Measurements from ENCODE around the gene TLK2.

The TLK2 gene

DNA sequence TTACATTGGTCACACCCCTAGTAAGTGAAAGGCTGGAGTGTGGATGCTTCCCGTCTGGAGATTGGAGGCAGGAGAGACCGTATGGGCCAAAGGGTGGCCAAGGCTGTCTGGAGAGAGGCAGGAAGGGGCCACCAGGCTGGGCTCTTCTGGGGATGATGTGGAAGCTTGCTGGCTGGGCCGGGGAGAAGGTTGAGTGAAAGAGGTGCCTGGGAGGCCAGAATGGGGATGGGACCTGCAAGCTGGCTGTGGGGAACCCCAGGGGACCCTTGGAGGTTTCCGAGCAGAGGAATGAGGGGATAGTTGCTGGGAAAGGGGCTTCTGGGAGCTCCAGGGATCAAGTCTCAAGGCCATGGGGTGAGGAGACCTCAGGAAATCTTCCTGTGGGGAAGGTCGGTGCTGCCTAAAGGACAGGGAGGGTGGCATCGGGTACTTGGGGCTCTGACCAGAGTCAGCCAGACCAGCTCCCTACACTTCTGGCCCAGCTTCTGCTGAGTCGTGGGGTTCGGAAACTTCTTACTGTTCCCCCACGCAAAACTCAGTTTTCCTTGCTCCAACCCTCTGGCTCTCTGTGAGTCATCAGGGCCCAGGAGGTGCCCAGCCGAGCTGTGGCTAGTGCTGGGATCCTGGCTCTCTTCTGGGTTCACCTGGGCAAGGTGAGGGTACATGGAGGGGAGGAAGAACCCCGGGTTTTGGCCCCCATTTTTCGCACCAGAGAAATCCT is 151.9 kb downstream of the TLK2 start:
- Histone ChIP-seq H3K9ac (ENCODE audit: low read length) (no peak overlapping the region), H3K4me1 (ENCODE audit: control insufficient read depth, insufficient read depth, low read length) (peaks cover 53% of the 10 kb centered on the region), H3K27me3 (ENCODE audit: control insufficient read depth, insufficient read depth, low read length) (no peaks in the 10 kb centered on the region), H3K9me3 (ENCODE audit: control insufficient read depth, insufficient read depth, low read depth, low read length) (no peaks in the 10 kb centered on the region), H3K36me3 (ENCODE audit: control insufficient read depth, insufficient read depth, low read length) (no peaks in the 10 kb centered on the region), H3K27ac (ENCODE audit: low read depth, low read length) (no peak overlapping the region), H3K4me3 (ENCODE audit: low read depth, low read length) (no peak overlapping the region)

DNA sequence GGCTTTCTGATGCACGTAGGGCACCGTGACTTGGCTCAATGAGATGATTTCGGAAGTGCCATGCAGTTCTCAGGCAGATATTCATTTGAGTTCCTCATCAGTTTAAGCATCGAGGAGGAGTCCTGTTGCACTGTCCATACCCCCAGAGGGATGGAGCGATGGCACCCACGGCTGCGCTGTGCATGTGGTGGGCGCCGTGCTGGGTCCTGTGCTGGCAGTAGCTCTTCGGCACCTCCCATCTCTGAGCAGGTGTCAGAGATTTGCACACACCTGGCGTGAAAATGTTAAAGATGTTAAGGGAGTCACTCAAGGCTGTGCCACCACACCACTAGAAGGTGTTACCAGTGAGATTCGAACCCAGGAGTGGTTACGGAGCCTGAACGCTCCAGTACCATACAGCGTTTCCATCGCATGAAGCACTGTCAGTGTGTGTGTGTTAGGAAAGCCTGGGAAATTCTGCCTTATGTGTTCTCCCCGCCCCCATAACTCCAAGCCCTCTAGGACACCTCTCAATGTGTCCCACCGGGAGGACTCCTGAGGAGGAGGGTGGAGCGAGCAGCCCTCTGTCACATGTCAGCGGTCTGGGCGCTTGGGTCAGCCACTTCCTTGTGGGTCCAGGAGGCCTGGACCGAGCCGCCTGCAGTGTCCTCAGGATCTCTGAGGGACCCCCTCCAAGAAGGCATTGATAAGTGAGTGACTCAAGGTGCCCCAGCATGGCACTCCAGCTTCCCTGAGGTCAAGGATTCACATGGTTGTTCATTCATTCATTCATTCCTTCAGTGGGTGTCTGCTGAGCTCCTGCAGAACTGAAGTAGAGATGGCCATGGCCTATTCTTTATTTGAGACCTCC is 152.7 kb downstream of the TLK2 start:
- H3K27ac ChIP-seq (ENCODE audit: low read depth, low read length) = no peak overlapping the region
- no peaks in the 10 kb centered on the region for H3K9me3 ChIP-seq (ENCODE audit: control insufficient read depth, insufficient read depth, low read depth, low read length)
- no peaks in the 10 kb centered on the region for H3K27me3 ChIP-seq (ENCODE audit: control insufficient read depth, insufficient read depth, low read length)
- H3K36me3 ChIP-seq (ENCODE audit: control insufficient read depth, insufficient read depth, low read length) = no peaks in the 10 kb centered on the region
- no peak overlapping the region for H3K9ac ChIP-seq (ENCODE audit: low read length)
- peaks cover 53% of the 10 kb centered on the region for H3K4me1 ChIP-seq (ENCODE audit: control insufficient read depth, insufficient read depth, low read length)
- H3K4me3 ChIP-seq (ENCODE audit: low read depth, low read length) = no peak overlapping the region

DNA sequence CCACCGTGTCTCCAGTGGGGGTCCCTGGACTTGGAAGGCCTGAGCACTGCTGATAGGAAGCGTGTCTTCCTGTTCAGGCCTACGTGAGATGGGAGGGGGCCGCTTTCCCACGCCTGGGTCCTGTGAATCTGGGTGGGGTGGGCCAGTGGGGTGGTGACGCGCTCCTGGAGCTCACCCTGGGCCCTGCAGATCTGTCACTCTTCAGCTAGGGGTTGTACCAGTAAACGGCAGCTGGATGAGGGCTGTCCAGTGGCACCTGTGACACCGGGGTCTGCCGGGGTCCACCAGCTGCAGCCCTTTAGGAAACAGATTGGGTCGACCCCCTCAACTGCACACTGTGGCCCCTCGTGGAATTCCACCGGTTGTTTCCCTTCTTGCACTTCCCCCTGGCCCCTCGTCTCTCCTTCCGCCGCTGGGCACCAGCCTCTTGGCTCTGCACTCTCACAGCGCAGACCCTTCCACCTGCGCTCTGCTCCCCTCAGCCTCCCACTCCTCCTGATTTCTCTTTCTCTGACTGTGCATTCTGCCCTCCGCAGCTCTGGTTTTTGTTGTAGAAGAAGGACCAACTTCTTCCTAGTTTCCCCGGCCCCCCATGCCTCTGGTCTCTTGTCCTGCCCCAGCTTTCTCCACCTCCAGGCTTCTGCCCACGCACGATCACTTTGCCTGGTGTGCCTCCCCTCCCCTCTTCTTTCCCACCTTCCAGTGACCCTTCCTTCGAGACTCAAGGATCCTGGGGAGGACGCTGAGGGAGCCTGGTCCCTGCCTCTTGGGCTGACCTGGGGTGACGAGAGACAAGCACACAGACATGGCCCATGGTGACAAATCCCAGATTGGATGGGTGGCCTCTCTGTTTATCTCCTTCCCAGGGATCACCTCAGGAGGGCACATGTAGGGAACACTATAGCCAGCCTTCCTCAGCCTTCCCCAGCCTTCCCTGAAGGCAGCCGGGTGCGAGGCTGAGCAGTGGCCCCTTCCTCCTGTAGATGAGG is 153.6 kb downstream of the TLK2 start:
- Histone ChIP-seq H3K9ac (ENCODE audit: low read length) (no peak overlapping the region), H3K36me3 (ENCODE audit: control insufficient read depth, insufficient read depth, low read length) (no peaks in the 10 kb centered on the region), H3K4me1 (ENCODE audit: control insufficient read depth, insufficient read depth, low read length) (peaks cover 48% of the 10 kb centered on the region), H3K27me3 (ENCODE audit: control insufficient read depth, insufficient read depth, low read length) (no peaks in the 10 kb centered on the region), H3K9me3 (ENCODE audit: control insufficient read depth, insufficient read depth, low read depth, low read length) (no peaks in the 10 kb centered on the region), H3K27ac (ENCODE audit: low read depth, low read length) (no peak overlapping the region), H3K4me3 (ENCODE audit: low read depth, low read length) (no peak overlapping the region)

DNA sequence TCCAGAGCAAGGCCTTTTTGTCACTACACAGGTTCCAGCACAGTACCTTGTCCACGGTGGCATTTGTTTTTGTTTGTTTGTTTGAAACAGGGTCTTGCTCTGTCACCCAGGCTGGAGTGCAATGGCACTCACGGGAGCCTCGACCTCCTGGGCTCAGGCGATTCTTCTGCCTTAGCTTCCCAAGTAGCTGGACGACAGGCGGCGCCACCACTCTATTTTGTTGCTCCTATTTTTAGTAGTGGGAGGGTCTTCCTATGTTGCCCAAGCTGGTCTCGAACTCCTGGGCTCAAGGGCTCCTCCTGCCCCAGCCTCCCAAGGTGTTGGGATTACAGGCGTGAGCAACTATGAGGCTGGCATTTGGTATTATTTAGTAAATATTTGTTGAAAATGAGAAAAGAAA is 159.2 kb downstream of the TLK2 start:
- no peaks in the 10 kb centered on the region for H3K27me3 ChIP-seq (ENCODE audit: control insufficient read depth, insufficient read depth, low read length)
- no peaks in the 10 kb centered on the region for H3K9me3 ChIP-seq (ENCODE audit: control insufficient read depth, insufficient read depth, low read depth, low read length)
- no peaks in the 10 kb centered on the region for H3K36me3 ChIP-seq (ENCODE audit: control insufficient read depth, insufficient read depth, low read length)
- H3K27ac ChIP-seq (ENCODE audit: low read depth, low read length) = no peak overlapping the region
- H3K4me3 ChIP-seq (ENCODE audit: low read depth, low read length) = no peak overlapping the region
- H3K9ac ChIP-seq (ENCODE audit: low read length) = no peak overlapping the region
- H3K4me1 ChIP-seq (ENCODE audit: control insufficient read depth, insufficient read depth, low read length) = peaks cover 16% of the 10 kb centered on the region

DNA sequence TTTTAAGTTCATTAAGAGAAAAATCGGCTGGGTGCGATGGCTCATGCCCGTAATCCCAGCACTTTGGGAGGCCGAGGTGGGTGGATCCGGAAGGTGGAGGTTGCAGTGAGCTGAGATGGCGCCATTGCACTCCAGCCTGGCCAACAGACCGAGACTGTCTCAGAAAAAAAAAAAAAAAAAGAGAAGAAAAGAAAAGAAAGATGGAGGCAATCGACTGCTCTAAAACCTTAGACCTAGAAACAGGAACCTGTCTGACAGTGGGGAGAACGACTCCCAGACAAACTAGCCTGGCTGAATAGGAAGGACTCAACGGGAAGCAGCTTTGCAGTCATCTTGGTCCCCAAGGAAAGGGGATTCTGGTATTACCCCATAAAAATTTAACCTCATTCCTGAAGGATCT is 162.5 kb downstream of the TLK2 start:
- Histone ChIP-seq H3K4me3 (ENCODE audit: low read depth, low read length) (no peak overlapping the region), H3K9ac (ENCODE audit: low read length) (no peak overlapping the region), H3K27me3 (ENCODE audit: control insufficient read depth, insufficient read depth, low read length) (no peaks in the 10 kb centered on the region)

DNA sequence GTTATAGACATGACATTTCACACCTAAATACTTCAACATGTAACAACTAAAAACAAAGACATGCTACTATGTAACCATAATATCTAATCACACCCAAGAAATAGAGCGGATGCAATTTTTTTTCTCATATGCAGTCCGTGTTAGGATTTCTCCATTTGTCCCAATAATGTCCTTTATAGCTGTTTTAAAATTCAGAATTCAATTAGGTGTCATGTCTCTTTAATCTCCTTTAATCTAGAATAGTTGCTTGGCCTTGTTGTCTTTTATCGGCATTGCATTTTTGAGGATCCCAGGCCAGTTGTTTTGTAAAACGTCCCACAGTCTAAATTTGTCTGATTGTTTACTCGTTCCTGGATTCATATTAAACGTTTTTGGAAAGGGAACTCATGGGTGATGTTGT is 163.3 kb downstream of the TLK2 start:
- H3K9ac ChIP-seq (ENCODE audit: low read length) = no peak overlapping the region
- H3K36me3 ChIP-seq (ENCODE audit: control insufficient read depth, insufficient read depth, low read length) = no peaks in the 10 kb centered on the region
- H3K4me3 ChIP-seq (ENCODE audit: low read depth, low read length) = no peak overlapping the region
- no peaks in the 10 kb centered on the region for H3K9me3 ChIP-seq (ENCODE audit: control insufficient read depth, insufficient read depth, low read depth, low read length)
- H3K4me1 ChIP-seq (ENCODE audit: control insufficient read depth, insufficient read depth, low read length) = peaks cover 9% of the 10 kb centered on the region; the same call in 1 of the 2 replicates
- H3K27me3 ChIP-seq (ENCODE audit: control insufficient read depth, insufficient read depth, low read length) = no peaks in the 10 kb centered on the region
- no peak overlapping the region for H3K27ac ChIP-seq (ENCODE audit: low read depth, low read length)

More for the DNA sequence above, 162.5 kb downstream of the TLK2 start:
- Histone ChIP-seq H3K9me3 (ENCODE audit: control insufficient read depth, insufficient read depth, low read depth, low read length) (no peaks in the 10 kb centered on the region), H3K27ac (ENCODE audit: low read depth, low read length) (no peak overlapping the region), H3K36me3 (ENCODE audit: control insufficient read depth, insufficient read depth, low read length) (no peaks in the 10 kb centered on the region), H3K4me1 (ENCODE audit: control insufficient read depth, insufficient read depth, low read length) (peaks cover 9% of the 10 kb centered on the region; the same call in 1 of the 2 replicates)

DNA sequence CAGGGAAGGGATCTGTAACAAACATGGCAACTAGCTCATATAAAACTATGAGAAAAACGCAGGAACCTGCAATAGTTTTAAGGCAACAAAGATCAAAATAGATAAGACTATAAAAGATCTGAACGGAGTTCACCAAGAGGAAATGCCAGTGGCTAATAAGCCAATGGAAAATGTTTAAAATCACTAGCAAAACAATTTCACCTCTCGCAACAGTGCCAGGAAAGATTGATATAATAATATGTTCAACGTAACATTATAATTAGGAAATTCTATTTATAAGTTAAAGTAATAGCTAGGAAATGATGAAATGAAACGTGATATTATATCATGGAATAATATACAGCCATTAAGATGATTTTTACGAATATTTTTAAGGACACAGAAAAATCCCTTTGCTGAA is 164.9 kb downstream of the TLK2 start:
- Histone ChIP-seq H3K27me3 (ENCODE audit: control insufficient read depth, insufficient read depth, low read length) (no peaks in the 10 kb centered on the region), H3K36me3 (ENCODE audit: control insufficient read depth, insufficient read depth, low read length) (no peaks in the 10 kb centered on the region), H3K27ac (ENCODE audit: low read depth, low read length) (no peak overlapping the region), H3K9me3 (ENCODE audit: control insufficient read depth, insufficient read depth, low read depth, low read length) (no peaks in the 10 kb centered on the region), H3K9ac (ENCODE audit: low read length) (no peak overlapping the region), H3K4me3 (ENCODE audit: low read depth, low read length) (no peak overlapping the region), H3K4me1 (ENCODE audit: control insufficient read depth, insufficient read depth, low read length) (0 out of 2 replicates have a peak, but pooled peaks cover 5% of the 10 kb centered on the region)

DNA sequence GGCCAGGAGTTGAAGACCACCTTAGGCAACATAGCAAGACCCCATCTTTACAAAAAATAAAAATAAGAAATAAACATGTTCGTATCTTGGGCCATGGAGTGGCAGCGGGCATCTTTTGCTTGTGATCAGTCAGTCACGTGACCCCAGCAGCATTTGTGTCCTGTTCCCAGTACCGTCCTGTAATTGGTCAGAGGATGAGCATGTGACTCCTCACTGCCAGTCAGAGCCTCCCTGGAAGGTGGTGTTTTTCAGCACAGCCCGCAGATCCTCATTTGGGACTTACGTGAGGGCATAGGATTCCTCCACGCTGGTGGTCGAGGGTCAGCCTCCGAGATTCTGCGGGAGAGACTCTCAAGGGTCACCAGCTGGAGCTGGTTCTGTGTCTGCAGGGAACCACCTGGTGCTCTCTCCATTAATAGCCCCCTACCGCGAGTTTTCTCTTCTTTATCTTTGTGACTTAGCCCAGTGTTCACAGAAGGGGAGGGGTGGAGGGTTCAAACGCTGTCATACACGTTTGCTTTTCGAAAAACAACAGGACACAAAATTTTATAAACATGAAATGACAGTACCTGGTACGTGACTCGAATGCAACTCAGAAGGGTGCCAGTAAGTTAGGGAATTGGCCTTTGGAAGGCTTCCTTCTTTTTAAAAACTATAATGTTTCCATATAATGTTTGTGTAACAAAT is 166.0 kb downstream of the TLK2 start:
- no peaks in the 10 kb centered on the region for H3K27me3 ChIP-seq (ENCODE audit: control insufficient read depth, insufficient read depth, low read length)

DNA sequence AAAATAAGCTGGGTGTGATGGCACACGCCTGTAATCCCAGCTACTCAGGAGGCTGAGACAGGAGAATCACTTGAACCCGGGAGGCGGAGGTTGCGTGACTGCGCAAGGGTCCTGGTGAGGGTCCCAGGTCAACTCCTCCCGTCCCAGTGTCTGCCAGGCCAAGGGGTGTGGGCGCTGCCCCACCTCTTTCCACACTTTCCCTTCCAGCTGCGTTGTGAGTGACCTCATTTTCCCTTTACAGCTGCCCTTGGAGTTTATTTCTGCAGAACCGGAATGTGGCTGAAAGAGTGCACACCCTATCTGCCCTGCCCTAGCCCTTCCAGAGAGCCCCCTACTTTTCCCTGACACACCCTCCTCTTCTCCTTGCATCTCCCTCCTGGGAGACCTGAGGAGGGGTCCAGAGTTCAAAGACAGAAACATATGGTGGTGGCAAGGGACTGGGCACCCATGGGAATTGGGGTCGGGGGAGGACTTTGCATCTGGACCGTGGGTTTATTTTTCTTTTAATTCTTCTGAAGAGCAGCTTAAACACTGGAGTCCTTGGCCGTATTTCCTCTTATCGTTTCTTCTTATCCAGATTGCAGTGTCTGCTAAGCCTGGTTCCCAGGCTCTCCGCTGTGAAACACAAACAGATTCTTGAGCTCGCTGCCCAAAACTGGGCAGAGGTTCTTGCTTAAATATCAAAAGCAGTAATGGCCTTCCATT is 169.8 kb downstream of the TLK2 start:
- Histone ChIP-seq H3K4me1 (ENCODE audit: control insufficient read depth, insufficient read depth, low read length) (peaks cover 17% of the 10 kb centered on the region), H3K9ac (ENCODE audit: low read length) (no peak overlapping the region), H3K27ac (ENCODE audit: low read depth, low read length) (no peak overlapping the region), H3K27me3 (ENCODE audit: control insufficient read depth, insufficient read depth, low read length) (no peaks in the 10 kb centered on the region; the same call in 1 of the 2 replicates), H3K4me3 (ENCODE audit: low read depth, low read length) (no peak overlapping the region), H3K9me3 (ENCODE audit: control insufficient read depth, insufficient read depth, low read depth, low read length) (no peaks in the 10 kb centered on the region), H3K36me3 (ENCODE audit: control insufficient read depth, insufficient read depth, low read length) (no peaks in the 10 kb centered on the region)

More for the DNA sequence above, 166.0 kb downstream of the TLK2 start:
- Histone ChIP-seq H3K36me3 (ENCODE audit: control insufficient read depth, insufficient read depth, low read length) (no peaks in the 10 kb centered on the region), H3K9ac (ENCODE audit: low read length) (no peak overlapping the region), H3K9me3 (ENCODE audit: control insufficient read depth, insufficient read depth, low read depth, low read length) (no peaks in the 10 kb centered on the region), H3K4me1 (ENCODE audit: control insufficient read depth, insufficient read depth, low read length) (peaks cover 9% of the 10 kb centered on the region; the same call in 1 of the 2 replicates), H3K27ac (ENCODE audit: low read depth, low read length) (no peak overlapping the region), H3K4me3 (ENCODE audit: low read depth, low read length) (peak overlapping the region; percentile 46)

DNA sequence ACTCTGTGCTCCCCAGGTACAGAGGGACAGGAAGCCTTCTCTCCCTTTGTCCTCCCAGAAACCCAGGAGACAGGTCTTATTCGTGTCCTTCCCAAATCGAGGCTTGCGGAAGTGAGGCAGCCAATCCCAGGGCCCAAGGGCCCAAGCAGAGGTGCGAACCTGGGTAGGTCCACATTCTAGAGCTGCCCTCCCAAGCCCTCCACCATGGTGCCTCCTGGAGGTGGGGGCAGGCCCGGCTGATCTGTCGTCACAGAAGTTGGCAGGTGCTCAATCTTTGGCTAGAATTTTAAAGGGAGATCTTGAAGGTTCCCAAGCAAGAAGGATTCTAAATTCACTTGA is 170.3 kb downstream of the TLK2 start:
- Histone ChIP-seq H3K27ac (ENCODE audit: low read depth, low read length) (no peak overlapping the region), H3K27me3 (ENCODE audit: control insufficient read depth, insufficient read depth, low read length) (no peaks in the 10 kb centered on the region; the same call in 1 of the 2 replicates), H3K9ac (ENCODE audit: low read length) (no peak overlapping the region), H3K9me3 (ENCODE audit: control insufficient read depth, insufficient read depth, low read depth, low read length) (no peaks in the 10 kb centered on the region), H3K36me3 (ENCODE audit: control insufficient read depth, insufficient read depth, low read length) (no peaks in the 10 kb centered on the region), H3K4me1 (ENCODE audit: control insufficient read depth, insufficient read depth, low read length) (peaks cover 23% of the 10 kb centered on the region), H3K4me3 (ENCODE audit: low read depth, low read length) (no peak overlapping the region)

Measured in HUES6 (cell line).